ENCODE measurements around the gene ENPP3.

The ENPP3 gene

GRCh38 chr6:131594074-131594473 is 43.0 kb upstream of the ENPP3 start:
- Histone ChIP-seq H2AFZ (ENCODE audit: low read depth) (no peak overlapping the region), H3K9ac (no peak overlapping the region), H3K27me3 (ENCODE audit: insufficient read depth, low read depth) (no peaks in the 10 kb centered on the region), H4K20me1 (ENCODE audit: insufficient read depth) (no peaks in the 10 kb centered on the region), H3K36me3 (ENCODE audit: insufficient read depth) (peaks cover 6% of the 10 kb centered on the region; the same call in 1 of the 2 replicates), H3K79me2 (ENCODE audit: insufficient read depth, low read depth) (no peaks in the 10 kb centered on the region), H3K4me3 (IDR thresholded peaks at IDR 0.05; ENCODE audit: insufficient read depth, low read depth, low read length) (no peak overlapping the region), H3K27ac (no peak overlapping the region), H3K4me2 (no peak overlapping the region), H3K4me1 (ENCODE audit: low read depth, poor library complexity, severe bottlenecking) (no peaks in the 10 kb centered on the region)
- no peak for TF ChIP-seq CTCF (conservative IDR thresholded peaks at IDR 0.05; ENCODE audit: low read depth, low read length)

DNA sequence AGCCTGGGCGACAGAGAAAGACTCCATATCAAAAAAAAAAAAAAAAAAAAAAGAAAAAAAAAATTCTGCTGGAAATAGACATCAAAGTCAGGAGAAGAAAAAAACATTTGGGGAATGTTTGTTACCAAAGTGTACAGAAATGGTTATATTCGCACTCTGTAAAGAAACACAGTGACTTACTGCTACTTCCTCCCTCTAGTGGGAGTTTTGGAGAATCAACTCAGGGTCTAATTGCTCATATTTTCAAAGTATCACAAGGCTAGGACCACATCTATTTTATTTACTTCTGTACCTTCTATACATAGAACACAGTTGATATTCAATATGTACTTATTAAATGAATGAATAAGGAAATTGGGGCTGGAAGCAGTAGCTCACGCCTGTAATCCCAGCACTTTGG is 39.7 kb upstream of the ENPP3 start:
- TF ChIP-seq CTCF (conservative IDR thresholded peaks at IDR 0.05; ENCODE audit: low read depth, low read length): peak; percentile 37; the same call in 1 of the 2 replicates
- 0 out of 2 replicates have a peak, but pooled peaks cover 5% of the 10 kb centered on the region for H3K36me3 ChIP-seq (ENCODE audit: insufficient read depth)
- H2AFZ ChIP-seq (ENCODE audit: low read depth): no peak overlapping the region
- H3K27ac ChIP-seq: no peak overlapping the region
- no peaks in the 10 kb centered on the region for H3K4me1 ChIP-seq (ENCODE audit: low read depth, poor library complexity, severe bottlenecking)
- no peaks in the 10 kb centered on the region for H4K20me1 ChIP-seq (ENCODE audit: insufficient read depth)
- no peak overlapping the region for H3K9ac ChIP-seq
- H3K4me3 ChIP-seq (IDR thresholded peaks at IDR 0.05; ENCODE audit: insufficient read depth, low read depth, low read length): no peak overlapping the region
- H3K27me3 ChIP-seq (ENCODE audit: insufficient read depth, low read depth): no peaks in the 10 kb centered on the region
- no peaks in the 10 kb centered on the region for H3K79me2 ChIP-seq (ENCODE audit: insufficient read depth, low read depth)
- no peak overlapping the region for H3K4me2 ChIP-seq

DNA sequence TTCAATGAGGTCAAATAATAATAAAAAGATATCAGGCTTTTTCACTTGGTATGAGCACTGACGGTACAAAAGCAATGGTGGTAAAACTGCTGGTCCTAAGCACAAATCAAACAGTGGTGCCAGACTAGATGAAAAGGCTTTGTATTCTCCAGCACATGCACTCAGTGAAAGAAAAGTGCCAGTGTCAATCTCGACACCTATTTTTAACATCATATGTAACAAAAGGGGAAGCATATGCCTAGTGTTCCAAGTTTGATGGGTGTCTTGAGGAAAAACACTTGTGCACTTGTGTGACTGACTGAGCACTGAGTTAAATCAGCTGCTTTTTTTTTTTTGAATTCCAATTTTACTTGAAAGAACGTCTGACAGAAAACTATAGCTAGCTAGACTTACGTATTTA is 36.4 kb upstream of the ENPP3 start:
- Histone ChIP-seq H3K36me3 (ENCODE audit: insufficient read depth) (0 out of 2 replicates have a peak, but pooled peaks cover 5% of the 10 kb centered on the region), H3K4me3 (IDR thresholded peaks at IDR 0.05; ENCODE audit: insufficient read depth, low read depth, low read length) (no peak overlapping the region), H3K27ac (no peak overlapping the region), H4K20me1 (ENCODE audit: insufficient read depth) (no peaks in the 10 kb centered on the region), H2AFZ (ENCODE audit: low read depth) (no peak overlapping the region), H3K4me1 (ENCODE audit: low read depth, poor library complexity, severe bottlenecking) (no peaks in the 10 kb centered on the region), H3K9ac (no peak overlapping the region), H3K4me2 (no peak overlapping the region), H3K27me3 (ENCODE audit: insufficient read depth, low read depth) (no peaks in the 10 kb centered on the region), H3K79me2 (ENCODE audit: insufficient read depth, low read depth) (no peaks in the 10 kb centered on the region)
- no peak for TF ChIP-seq CTCF (conservative IDR thresholded peaks at IDR 0.05; ENCODE audit: low read depth, low read length)

GRCh38 chr6:131602781-131603312 is 34.3 kb upstream of the ENPP3 start:
- no peak overlapping the region for H3K4me3 ChIP-seq (IDR thresholded peaks at IDR 0.05; ENCODE audit: insufficient read depth, low read depth, low read length)
- H3K27me3 ChIP-seq (ENCODE audit: insufficient read depth, low read depth): no peaks in the 10 kb centered on the region
- H3K4me1 ChIP-seq (ENCODE audit: low read depth, poor library complexity, severe bottlenecking): no peaks in the 10 kb centered on the region
- TF ChIP-seq CTCF (conservative IDR thresholded peaks at IDR 0.05; ENCODE audit: low read depth, low read length): no peak
- H3K36me3 ChIP-seq (ENCODE audit: insufficient read depth): 0 out of 2 replicates have a peak, but pooled peaks cover 3% of the 10 kb centered on the region
- H4K20me1 ChIP-seq (ENCODE audit: insufficient read depth): no peaks in the 10 kb centered on the region
- no peak overlapping the region for H3K27ac ChIP-seq
- H3K9ac ChIP-seq: no peak overlapping the region
- no peaks in the 10 kb centered on the region for H3K79me2 ChIP-seq (ENCODE audit: insufficient read depth, low read depth)
- no peak overlapping the region for H3K4me2 ChIP-seq
- H2AFZ ChIP-seq (ENCODE audit: low read depth): no peak overlapping the region
